GM12878 (cell line): Measurements from ENCODE around the gene PROCA1. TPM values are rescaled to one million over a fixed set of nuclear protein-coding genes. Genes with fewer than 3 reads are reported as not detected.

Experiments
- ATAC-seq: fragments of 200-7000 bp; cut with Tn5 transposase; 3 replicates; pipeline ENCODE4 v1.9.1; 2020; ENCODE audit warnings: mild to moderate bottlenecking, moderate library complexity
- BruUV-seq: library from RNA; stranded (reverse); fragments of 400-500 nt; replicated peaks from 2 replicates; lab custom pipeline; 2021; lab: Mats Ljungman, UMichigan
- CTCF ChIA-PET: fragments of 300-600 bp; sonication (Branson Sonifier 250); formaldehyde crosslinking; extraction: SDS; loops from one replicate; lab custom pipeline; 2021; ENCODE audit warnings: inconsistent platforms; lab: Yijun Ruan, JAX
- POLR2A ChIA-PET: fragments of 350-600 bp; formaldehyde crosslinking; extraction: SDS; loops from one replicate; lab custom pipeline; 2021; ENCODE audit warnings: inconsistent platforms; lab: Charles Lee
- RAD21 ChIA-PET: fragments of 300-600 bp; sonication (Branson Sonifier 250); formaldehyde crosslinking; loops from one replicate; lab custom pipeline; 2023; ENCODE audit warnings: antibody characterized with exemption; ENCODE audit not compliant: unreplicated experiment; lab: Charles Lee
- SMC1A ChIA-PET: fragments of 300-600 bp; sonication (Branson Sonifier 250); formaldehyde crosslinking; loops from one replicate; lab custom pipeline; 2023; ENCODE audit not compliant: unreplicated experiment, uncharacterized antibody; lab: Charles Lee
- DNase-seq: peaks from one replicate; pipeline ENCODE4 v3.0.0-alpha.2; 2011; ENCODE audit warnings: low read depth, low spot score
- FAIRE-seq: peaks from 3 replicates; lab custom pipeline; 2011; peaks lifted over from hg19 to GRCh38; lab: Jason Lieb, UNC
- H2AFZ ChIP-seq: 2 replicates; pipeline ENCODE4 v1.6.0; 2011; ENCODE audit warnings: low read depth, low read length, control low read depth; ENCODE audit not compliant: control insufficient read depth
- H3K27ac ChIP-seq: 2 replicates; pipeline ENCODE4 v1.5.1; 2011; ENCODE audit warnings: control low read depth; ENCODE audit not compliant: control insufficient read depth, insufficient read depth
- H3K27me3 ChIP-seq, 2 experiments: replicated peaks in 1 of 2; 2 replicates each; pipeline versions ENCODE4 v1.6.0 to v1.6.1; 2011; ENCODE audit warnings: low read length in 1 of 2; ENCODE audit not compliant: control insufficient read depth in 2 of 2, insufficient read depth in 2 of 2
- H3K36me3 ChIP-seq, 2 experiments: 2 replicates each; pipeline ENCODE4 v1.5.1; 2011; ENCODE audit warnings: low read length in 1 of 2; ENCODE audit not compliant: control insufficient read depth in 2 of 2, insufficient read depth in 2 of 2
- H3K4me1 ChIP-seq: 2 replicates; pipeline ENCODE4 v1.6.1; 2011; ENCODE audit warnings: mild to moderate bottlenecking, low read length, moderate library complexity, mixed read lengths; ENCODE audit not compliant: control insufficient read depth, insufficient read depth
- H3K4me2 ChIP-seq: 2 replicates; pipeline ENCODE4 v1.6.0; 2011; ENCODE audit warnings: control low read depth; ENCODE audit not compliant: control insufficient read depth, insufficient read depth
- H3K4me3 ChIP-seq: fragments of 200-600 bp; sonication (generic); 2 replicates; pipeline ENCODE4 v1.5.1; 2016
- H3K79me2 ChIP-seq: 2 replicates; pipeline ENCODE4 v1.6.0; 2011; ENCODE audit warnings: low read length; ENCODE audit not compliant: control insufficient read depth, insufficient read depth
- H3K9ac ChIP-seq: 2 replicates; pipeline ENCODE4 v1.8.0; 2011; ENCODE audit warnings: low read length, control low read depth, mixed read lengths; ENCODE audit not compliant: control insufficient read depth, insufficient read depth
- H3K9me3 ChIP-seq: replicated peaks from 3 replicates; pipeline ENCODE4 v1.5.1; 2011; ENCODE audit warnings: mild to moderate bottlenecking, low read length; ENCODE audit not compliant: control insufficient read depth, insufficient read depth
- H4K20me1 ChIP-seq: 2 replicates; pipeline ENCODE4 v1.6.0; 2011; ENCODE audit not compliant: control insufficient read depth, insufficient read depth
- BMI1 ChIP-seq: fragments of 450-650 bp; IDR thresholded peaks from 2 replicates; pipeline ENCODE4 v1.6.1; 2016; ENCODE audit warnings: mild to moderate bottlenecking, moderate library complexity, borderline replicate concordance
- FOS ChIP-seq: IDR thresholded peaks from 3 replicates; pipeline ENCODE4 v1.6.1; 2011; ENCODE audit warnings: borderline replicate concordance; ENCODE audit not compliant: insufficient read length; ENCODE audit errors: extremely low read depth
- JUNB ChIP-seq: IDR thresholded peaks from 2 replicates; pipeline ENCODE4 v1.6.1; 2016; ENCODE audit warnings: antibody characterized with exemption, mild to moderate bottlenecking
- MYB ChIP-seq: fragments of 150-350 bp; IDR thresholded peaks from 2 replicates; pipeline ENCODE4 v1.6.1; 2014; ENCODE audit warnings: mild to moderate bottlenecking, low read depth, low read length, borderline replicate concordance
- NR2F1 ChIP-seq: fragments of 450-650 bp; conservative IDR thresholded peaks from 2 replicates; pipeline ENCODE4 v1.6.1; 2017; ENCODE audit warnings: mild to moderate bottlenecking
- NRF1 ChIP-seq: conservative IDR thresholded peaks from 2 replicates; pipeline ENCODE4 v1.6.1; 2011; ENCODE audit warnings: mild to moderate bottlenecking, low read depth, low read length, improper control_type of control experiment
- RB1 ChIP-seq: fragments of 450-650 bp; formaldehyde crosslinking; IDR thresholded peaks from 2 replicates; pipeline ENCODE4 v1.6.1; 2017; ENCODE audit warnings: mild to moderate bottlenecking, borderline replicate concordance
- RCOR1 ChIP-seq: conservative IDR thresholded peaks from 2 replicates; pipeline ENCODE4 v1.6.1; 2012; ENCODE audit warnings: low read depth, low read length, improper control_type of control experiment
- SMC3 ChIP-seq: IDR thresholded peaks from 2 replicates; pipeline ENCODE4 v1.6.1; 2011; ENCODE audit warnings: low read length, improper control_type of control experiment, borderline replicate concordance
- SP1 ChIP-seq: IDR thresholded peaks from one replicate; pipeline ENCODE4 v1.6.1; 2011; ENCODE audit warnings: low read depth, low read length
- SPI1 ChIP-seq: IDR thresholded peaks from 2 replicates; pipeline ENCODE4 v1.6.1; 2011; ENCODE audit warnings: low read depth, mild to moderate bottlenecking, low read length, moderate library complexity, borderline replicate concordance; ENCODE audit not compliant: insufficient read depth
- WGBS: methylation state at CpG from one replicate; pipeline ENCODE4 v1.1.6; 2016; ENCODE audit warnings: low lambda C conversion rate; ENCODE audit not compliant: insufficient replicate concordance, insufficient coverage; ENCODE audit errors: missing lambda C conversion rate; 5-methylcytosine and 5-hydroxymethylcytosine counted together
- in situ Hi-C: fragments of 300-500 bp; cut with MboI; formaldehyde crosslinking; loops from 9 replicates; pipeline ENCODE4 v1.14.3; 2018; ENCODE audit warnings: mixed read lengths
- intact Hi-C: fragments of 100-400 bp; cut with micrococcal nuclease; formaldehyde crosslinking; loops from one replicate; pipeline ENCODE4 v1.14.2; 2022; ENCODE audit not compliant: unreplicated experiment
- polyA plus RNA-seq, 11 experiments: library from polyadenylated mRNA; depleted of rRNA in 4 of 11; unstranded in 6 of 11; stranded (reverse) in 5 of 11; fragments of >200 nt; fragmentation: Nextera tagmentation in 4 of 11; fragmentation: Illumina TruSeq in 1 of 11; extraction: Ambion mirVana in 4 of 11; extraction: Trizol in 1 of 11; gene quantifications; 1 replicate in 1 of 11; 2 replicates in 10 of 11; pipeline versions ENCODE4 v1.2.1 to v1.2.3, GENCODE V29; 2011 to 2016; ENCODE audit warnings: inconsistent platforms in 2 of 11, missing spikeins in 2 of 11, low read depth in 1 of 11
- total RNA-seq, 4 experiments: library from RNA; depleted of rRNA in 3 of 4; stranded (reverse); fragments of >200 nt in 3 of 4; fragmentation: Illumina TruSeq in 1 of 4; extraction: Trizol in 1 of 4; gene quantifications; 2 replicates each; pipeline versions ENCODE4 v1.2.1 to v1.2.3, GENCODE V29; 2013 to 2021
- TF ChIP-seq, protein P1 (sequence below): fragments of 450-650 bp; IDR thresholded peaks from 2 replicates; pipeline ENCODE4 v1.6.1; 2016; ENCODE audit warnings: mild to moderate bottlenecking

PROCA1 gene
- total and polyA plus RNA-seq, 10 of the 15 experiments (the other 5 are each of a cell fraction or from before 2014, with no cell fraction given): 0.35 to 4.8 (median 1.4) TPM

DNA sequence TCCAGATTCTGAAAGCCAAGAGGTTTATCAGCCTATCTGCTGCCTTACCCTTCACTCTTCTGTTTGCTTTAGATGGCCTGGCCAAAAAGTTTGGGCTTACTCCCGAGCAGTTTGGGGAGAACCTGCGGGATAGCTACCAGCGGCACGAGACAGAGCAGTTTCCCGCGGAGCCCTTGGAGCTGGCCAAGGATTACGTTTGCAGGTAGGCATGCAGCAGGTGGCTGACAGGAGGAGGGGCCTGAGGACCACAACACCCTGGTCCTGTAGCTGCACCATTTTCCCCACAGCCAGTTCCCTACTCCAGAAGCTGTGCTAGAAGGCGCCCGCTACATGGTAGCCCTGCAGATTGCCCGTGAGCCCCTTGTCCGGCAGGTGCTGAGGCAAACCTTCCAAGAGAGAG, 29.0 kb downstream of the PROCA1 start:
- H2AFZ ChIP-seq: no peak overlapping the region
- no peaks in the 10 kb centered on the region; the same call in 1 of the 2 replicates for H4K20me1 ChIP-seq
- DNase-seq (no peak), ATAC-seq (no peak), FAIRE-seq (no peak)
- H3K27ac ChIP-seq: no peak overlapping the region
- H3K4me3 ChIP-seq: no peak overlapping the region
- no peaks in the 10 kb centered on the region for H3K79me2 ChIP-seq
- peaks cover 36 to 54% of the 10 kb centered on the region in 2 experiments for H3K36me3 ChIP-seq
- WGBS: 99% methylated on average over 11 of the region's 11 CpGs
- H3K9me3 ChIP-seq: no peaks in the 10 kb centered on the region
- H3K27me3 ChIP-seq: no peaks in the 10 kb centered on the region
- no peak overlapping the region for H3K9ac ChIP-seq
- ChIA-PET RAD21 (no interaction called here), CTCF (interaction anchor here (0.6 kb wide), 1 partner anchor 30 kb away, joined by 5 read pairs; no protein-coding TSS in a partner anchor), SMC1A (interaction anchor here (1.4 kb wide), 1 partner anchor 14 kb away, joined by 3 read pairs; no protein-coding TSS in a partner anchor), POLR2A (interaction anchor here (0.5 to 1.8 kb wide), 4 partner anchors 14 to 164 kb away, joined by 3 to 5 read pairs (median 3); partner anchors contain the start of gene SDF2)
- no TSS peak for BruUV-seq
- TF ChIP-seq, protein P1, sequence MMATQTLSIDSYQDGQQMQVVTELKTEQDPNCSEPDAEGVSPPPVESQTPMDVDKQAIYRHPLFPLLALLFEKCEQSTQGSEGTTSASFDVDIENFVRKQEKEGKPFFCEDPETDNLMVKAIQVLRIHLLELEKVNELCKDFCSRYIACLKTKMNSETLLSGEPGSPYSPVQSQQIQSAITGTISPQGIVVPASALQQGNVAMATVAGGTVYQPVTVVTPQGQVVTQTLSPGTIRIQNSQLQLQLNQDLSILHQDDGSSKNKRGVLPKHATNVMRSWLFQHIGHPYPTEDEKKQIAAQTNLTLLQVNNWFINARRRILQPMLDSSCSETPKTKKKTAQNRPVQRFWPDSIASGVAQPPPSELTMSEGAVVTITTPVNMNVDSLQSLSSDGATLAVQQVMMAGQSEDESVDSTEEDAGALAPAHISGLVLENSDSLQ: no peak
- TF ChIP-seq MYB (no peak), NRF1 (no peak), SP1 (no peak), SMC3 (no peak), RB1 (no peak), NR2F1 (no peak), FOS (no peak), BMI1 (no peak), RCOR1 (no peak), JUNB (no peak), SPI1 (no peak)
- H3K4me2 ChIP-seq: no peak overlapping the region
- intact Hi-C loops (no loop called here), in situ Hi-C loops (no loop called here)
- H3K4me1 ChIP-seq: no peaks in the 10 kb centered on the region
